OCI-LY1 (cell line): ENCODE data around the gene PNPLA8.

ENCODE experiments used
- EZH2 ChIP-seq: fragments of 200-600 bp; sonication (generic), shearing (Covaris generic); IDR thresholded peaks from 2 replicates; pipeline ENCODE4 v1.8.0; 2017; ENCODE audit warnings: borderline replicate concordance, mixed run types, mild to moderate bottlenecking, antibody characterized with exemption, low read length, moderate library complexity, mixed read lengths
- TF ChIP-seq, protein P1 (sequence below): fragments of 200-600 bp; sonication (generic), shearing (Covaris generic); IDR thresholded peaks from 2 replicates; pipeline ENCODE4 v1.5.1; 2017; ENCODE audit warnings: mild to moderate bottlenecking, antibody characterized with exemption, low read length, moderate library complexity, mixed read lengths

DNA sequence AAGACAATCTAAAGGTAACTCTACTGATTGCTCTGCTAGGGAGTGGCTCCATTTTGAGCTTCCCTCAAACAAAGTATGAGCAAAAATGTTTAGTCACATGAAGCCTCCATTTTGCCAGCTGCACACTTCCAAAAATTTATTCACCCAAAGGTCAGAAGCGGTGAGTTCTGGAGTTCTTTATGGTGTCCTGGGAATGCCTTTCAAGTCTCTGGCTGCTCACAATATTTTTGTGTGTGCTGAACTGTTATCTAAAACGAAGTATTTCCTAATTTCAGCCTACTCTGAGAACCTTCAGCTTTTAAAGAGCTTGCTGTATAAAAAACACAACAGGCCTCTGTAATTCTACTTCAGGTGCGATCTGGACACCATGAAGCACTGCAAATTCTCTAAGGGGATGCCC, 85.3 kb downstream of the PNPLA8 start:
- TF ChIP-seq EZH2: no peak
- TF ChIP-seq, protein P1, sequence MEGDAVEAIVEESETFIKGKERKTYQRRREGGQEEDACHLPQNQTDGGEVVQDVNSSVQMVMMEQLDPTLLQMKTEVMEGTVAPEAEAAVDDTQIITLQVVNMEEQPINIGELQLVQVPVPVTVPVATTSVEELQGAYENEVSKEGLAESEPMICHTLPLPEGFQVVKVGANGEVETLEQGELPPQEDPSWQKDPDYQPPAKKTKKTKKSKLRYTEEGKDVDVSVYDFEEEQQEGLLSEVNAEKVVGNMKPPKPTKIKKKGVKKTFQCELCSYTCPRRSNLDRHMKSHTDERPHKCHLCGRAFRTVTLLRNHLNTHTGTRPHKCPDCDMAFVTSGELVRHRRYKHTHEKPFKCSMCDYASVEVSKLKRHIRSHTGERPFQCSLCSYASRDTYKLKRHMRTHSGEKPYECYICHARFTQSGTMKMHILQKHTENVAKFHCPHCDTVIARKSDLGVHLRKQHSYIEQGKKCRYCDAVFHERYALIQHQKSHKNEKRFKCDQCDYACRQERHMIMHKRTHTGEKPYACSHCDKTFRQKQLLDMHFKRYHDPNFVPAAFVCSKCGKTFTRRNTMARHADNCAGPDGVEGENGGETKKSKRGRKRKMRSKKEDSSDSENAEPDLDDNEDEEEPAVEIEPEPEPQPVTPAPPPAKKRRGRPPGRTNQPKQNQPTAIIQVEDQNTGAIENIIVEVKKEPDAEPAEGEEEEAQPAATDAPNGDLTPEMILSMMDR: no peak
